Ammon's horn (tissue), 1 donor: ENCODE results near the gene KCNQ1.

Experiments used
- DNase-seq: peaks from one replicate; pipeline ENCODE4 v3.0.0-alpha.2; 2016; ENCODE audit warnings: low spot score

KCNQ1 gene, protein sequence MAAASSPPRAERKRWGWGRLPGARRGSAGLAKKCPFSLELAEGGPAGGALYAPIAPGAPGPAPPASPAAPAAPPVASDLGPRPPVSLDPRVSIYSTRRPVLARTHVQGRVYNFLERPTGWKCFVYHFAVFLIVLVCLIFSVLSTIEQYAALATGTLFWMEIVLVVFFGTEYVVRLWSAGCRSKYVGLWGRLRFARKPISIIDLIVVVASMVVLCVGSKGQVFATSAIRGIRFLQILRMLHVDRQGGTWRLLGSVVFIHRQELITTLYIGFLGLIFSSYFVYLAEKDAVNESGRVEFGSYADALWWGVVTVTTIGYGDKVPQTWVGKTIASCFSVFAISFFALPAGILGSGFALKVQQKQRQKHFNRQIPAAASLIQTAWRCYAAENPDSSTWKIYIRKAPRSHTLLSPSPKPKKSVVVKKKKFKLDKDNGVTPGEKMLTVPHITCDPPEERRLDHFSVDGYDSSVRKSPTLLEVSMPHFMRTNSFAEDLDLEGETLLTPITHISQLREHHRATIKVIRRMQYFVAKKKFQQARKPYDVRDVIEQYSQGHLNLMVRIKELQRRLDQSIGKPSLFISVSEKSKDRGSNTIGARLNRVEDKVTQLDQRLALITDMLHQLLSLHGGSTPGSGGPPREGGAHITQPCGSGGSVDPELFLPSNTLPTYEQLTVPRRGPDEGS

DNA sequence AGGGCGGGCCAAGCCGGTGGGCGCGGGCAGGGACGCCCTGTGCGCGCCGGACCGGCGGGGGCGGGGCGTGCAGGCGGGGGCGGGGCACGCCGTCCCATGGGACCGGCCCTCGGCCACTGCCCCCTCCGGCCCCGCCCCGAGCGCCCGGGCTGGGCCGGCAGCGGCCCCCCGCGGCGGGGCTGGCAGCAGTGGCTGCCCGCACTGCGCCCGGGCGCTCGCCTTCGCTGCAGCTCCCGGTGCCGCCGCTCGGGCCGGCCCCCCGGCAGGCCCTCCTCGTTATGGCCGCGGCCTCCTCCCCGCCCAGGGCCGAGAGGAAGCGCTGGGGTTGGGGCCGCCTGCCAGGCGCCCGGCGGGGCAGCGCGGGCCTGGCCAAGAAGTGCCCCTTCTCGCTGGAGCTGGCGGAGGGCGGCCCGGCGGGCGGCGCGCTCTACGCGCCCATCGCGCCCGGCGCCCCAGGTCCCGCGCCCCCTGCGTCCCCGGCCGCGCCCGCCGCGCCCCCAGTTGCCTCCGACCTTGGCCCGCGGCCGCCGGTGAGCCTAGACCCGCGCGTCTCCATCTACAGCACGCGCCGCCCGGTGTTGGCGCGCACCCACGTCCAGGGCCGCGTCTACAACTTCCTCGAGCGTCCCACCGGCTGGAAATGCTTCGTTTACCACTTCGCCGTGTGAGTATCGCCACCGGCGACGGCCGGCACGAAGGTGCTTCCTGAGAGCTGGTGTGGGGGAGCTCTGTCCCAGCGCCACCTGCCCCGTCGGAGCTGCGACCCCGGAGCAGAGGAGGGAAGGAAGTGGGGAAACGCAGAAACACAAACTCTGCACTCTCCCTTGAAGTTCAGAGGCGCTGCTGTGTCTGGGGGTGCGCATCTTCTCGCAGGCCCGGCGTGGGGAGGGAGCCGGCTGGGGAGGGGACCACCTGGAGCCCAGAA lies at the start of gene KCNQ1:
KCNQ1 (plus strand) TSS at position 188 of the 925 bp plus-strand sequence; CDS start at position 279, 91 bp downstream.
- DNase-seq: no peak

GRCh38 chr11:2395211-2395730 lies 49.5 kb upstream of the KCNQ1 start:
- no peak for DNase-seq

- no peak for DNase-seq
These were observed 49.0 kb upstream of the KCNQ1 start for GRCh38 chr11:2395856-2396255.

DNA sequence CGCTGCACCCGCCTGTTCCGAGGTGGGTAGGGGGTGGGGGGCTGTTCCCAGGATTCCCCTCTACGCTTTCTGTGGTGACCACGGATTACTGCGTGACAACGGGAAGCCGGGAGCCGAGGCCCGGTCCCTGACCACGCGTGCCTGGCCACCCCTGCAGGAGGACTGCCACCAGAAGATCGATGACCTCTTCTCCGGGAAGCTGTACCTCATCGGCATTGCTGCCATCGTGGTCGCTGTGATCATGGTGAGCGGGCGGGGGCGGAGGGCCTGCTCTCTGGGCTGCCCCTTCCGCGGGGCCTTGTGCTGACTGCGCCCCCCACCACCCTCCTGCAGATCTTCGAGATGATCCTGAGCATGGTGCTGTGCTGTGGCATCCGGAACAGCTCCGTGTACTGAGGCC lies 48.3 kb upstream of the KCNQ1 start:
- no peak for DNase-seq

- no peak for DNase-seq
These were observed 47.8 kb upstream of the KCNQ1 start for GRCh38 chr11:2397005-2397404.

- no peak for DNase-seq
These were observed 46.0 kb upstream of the KCNQ1 start for GRCh38 chr11:2398664-2399355.

DNA sequence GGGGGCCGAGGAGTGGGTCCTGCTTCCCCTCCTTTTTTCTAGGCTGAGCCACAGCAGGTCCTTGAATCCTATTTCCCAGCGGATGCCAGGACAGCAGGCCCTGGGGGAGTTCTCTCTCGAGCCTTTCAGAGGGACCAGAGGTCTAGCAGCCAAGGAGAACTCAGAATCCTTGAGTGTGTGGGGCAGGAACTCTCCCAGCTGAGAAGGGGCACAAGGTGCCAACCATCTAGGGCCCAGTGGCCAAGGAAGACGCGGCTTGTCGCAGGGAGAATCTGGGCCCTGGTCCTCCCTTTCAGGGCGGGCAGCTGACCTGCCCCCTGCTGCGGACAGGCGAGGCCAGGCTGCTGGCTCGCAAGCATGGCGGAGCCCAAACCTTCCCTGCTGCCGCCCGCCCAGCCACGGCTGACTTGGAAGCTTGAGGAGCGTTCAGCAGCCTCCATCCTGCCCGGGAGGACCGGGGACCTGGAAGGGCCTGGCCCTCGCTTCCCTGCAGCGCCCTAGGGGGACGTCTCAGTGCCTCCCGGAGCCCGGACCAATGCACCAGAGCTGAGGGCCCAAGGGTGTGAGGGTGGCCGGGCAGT lies 45.2 kb upstream of the KCNQ1 start:
- DNase-seq: peak; percentile 46

DNA sequence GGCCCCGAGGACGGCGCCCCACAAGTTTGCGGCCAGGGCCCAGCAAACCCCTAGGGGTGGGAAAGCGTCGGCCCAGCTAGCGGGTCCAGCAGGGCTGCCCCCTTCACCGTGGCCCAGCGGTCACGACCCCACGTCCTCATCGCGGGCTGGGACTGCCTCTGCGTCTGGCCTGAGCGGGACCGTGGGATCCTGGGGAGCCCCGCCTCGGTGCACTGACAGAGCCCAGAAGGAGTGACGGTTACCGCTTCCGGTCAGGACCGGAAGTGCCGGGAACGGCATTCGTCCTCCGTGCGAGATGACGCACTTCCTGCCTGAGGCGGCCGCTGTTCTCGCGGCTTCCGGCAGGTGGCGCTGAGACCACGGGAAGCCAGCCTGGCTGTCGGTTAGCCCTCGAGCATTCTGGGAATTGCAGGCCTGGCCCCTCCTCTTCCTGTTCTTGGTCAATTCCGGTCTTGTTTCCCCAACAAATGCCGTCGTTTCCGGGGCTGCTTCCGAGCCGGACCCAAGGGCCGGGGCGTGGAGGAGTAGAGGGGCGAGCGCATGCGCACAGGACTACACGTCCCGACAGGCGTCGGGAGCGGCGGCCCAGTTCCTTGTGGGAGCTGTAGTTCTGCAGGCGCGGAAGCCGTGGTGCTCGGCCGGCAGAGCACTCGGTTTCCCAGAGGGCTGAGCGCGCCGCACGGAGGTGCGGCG lies 44.6 kb upstream of the KCNQ1 start, which contains the start of gene TSSC4:
TSSC4 (plus strand) TSS at position 682 of the 693 bp plus-strand sequence. CDS start 1,884 bp downstream, outside the sequence.
- peak; percentile 100 for DNase-seq

DNA sequence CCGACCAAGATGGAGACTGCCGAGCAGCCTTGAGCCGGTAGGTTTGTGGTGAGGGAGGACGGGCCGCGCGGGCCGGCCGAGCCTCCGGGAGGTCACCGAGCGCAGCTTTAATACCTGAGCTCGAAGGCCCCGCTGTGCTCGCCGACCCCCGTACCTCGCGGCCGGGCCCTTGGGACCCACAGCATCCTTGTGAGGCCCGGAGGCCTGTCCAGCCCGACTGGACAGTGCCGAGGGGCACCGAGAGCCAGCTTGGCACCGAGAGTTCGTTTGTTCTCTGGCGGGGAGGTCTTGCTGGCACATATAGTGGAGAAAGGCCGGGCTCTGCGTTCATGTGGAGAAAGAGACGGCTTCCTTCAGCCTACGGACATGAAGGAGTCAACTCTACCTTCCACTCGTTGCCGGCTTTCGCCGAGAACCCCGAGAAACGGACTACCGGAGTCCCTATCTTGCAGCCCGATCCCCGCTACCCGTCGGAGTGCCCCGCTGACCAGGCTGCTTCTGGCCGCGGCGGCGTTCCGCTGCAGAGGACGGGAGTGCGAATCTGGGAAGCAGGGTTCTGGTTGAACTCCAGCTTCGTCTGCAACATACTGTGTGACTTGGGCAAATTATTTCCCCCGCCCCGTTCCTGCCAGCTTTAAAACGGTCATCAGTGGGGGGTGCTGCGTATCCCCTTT lies 43.9 kb upstream of the KCNQ1 start:
- DNase-seq: no peak

DNA sequence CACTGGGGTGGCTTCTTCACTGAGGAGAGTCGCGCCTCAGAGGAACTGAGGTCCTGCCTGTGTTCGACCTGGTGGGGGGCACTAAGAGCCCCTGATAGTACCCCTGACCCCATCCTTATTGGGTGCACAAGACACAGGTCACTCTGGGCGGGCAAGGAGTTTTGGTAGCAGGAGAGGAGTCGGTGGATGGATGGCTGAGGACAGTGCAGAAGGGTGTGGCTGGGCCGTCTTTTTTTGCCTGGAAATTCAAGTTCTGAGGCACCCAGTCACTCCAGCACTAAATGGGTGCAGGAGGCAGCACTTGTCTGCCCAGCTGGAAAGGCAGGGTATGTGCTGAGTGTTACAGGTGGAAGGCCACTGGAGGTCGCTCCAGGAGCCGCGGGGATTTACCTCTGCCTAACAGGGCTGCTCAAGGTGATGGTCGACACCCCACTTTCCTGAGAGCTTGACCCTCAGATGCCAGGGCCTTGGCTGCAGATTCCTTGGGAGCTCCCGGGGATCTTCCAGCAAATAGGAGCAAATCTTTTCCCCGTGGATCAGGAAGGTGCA lies 43.3 kb upstream of the KCNQ1 start:
- DNase-seq: no peak

GRCh38 chr11:2402106-2402505 lies 42.7 kb upstream of the KCNQ1 start:
- DNase-seq: no peak

- no peak for DNase-seq
These were observed 41.7 kb upstream of the KCNQ1 start for GRCh38 chr11:2402890-2403645.

DNA sequence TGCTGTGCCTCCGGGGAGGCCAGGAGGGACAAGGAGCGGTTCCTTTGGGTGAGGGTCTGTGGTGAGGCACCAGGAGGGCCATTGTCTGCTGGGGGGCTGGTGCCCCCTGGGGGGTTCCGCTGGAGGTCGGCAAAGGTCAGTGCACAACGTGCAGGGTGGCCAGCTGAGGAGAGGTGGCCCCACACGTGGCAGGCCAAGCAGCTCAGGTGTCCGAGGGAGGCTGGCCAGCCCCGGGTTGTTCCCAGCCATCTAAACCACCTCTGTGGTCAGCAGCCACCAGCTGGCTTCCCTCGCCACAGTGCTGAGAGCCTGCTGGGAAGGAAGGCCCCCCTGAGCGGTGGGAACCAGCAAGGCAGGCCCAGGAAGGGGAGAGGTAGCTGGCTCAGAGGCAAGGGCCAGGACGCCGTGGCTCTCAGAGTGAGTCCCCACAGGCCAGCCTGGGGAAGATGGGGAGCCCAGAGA lies 40.0 kb upstream of the KCNQ1 start:
- no peak for DNase-seq

DNA sequence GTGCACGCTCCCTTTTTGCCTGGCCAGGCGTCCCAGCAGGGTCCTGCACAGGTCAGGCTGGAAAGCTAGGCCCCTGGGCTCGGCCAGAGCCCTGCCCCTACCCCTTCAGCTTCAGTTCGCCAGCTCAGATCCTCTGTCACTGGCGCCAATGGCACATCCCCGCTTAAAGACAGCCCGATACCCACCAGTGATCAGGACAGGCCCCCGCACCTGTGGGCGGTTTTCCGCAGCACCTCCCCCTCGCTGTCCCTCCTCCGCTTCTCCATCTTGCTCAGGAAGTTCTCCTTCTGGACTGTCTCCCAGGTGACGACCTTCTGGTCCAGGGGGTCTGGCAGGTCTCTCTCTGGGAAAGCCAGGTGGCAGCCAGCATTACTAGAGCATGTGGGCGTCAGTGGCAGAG lies 38.4 kb upstream of the KCNQ1 start:
- no peak for DNase-seq

DNA sequence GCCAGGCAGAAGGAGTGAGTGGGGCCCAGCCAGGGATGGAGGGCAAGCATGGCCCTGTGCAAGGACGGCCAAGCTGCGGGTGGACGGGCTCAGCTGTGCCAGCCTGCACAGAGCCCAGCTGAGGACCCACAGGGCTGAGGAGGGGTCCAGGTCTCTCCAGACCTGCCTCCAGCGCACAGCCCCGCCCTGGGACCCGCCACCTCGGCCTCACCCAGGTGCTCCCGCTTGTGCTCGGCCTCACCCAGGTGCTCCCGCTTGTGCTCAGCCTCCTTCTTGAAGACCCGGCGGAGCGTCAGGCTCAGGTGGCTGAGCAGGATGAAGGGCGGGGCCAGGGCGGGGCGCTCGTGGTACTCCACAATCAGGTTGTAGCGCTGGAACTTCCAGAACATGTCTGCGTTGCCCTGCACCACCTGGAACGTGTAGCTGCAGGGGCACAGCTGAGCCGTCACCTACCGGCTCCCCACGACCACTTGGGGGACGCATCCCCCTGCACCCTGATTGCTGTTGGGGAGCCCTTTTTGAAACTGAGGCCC lies 37.9 kb upstream of the KCNQ1 start:
- no peak for DNase-seq

DNA sequence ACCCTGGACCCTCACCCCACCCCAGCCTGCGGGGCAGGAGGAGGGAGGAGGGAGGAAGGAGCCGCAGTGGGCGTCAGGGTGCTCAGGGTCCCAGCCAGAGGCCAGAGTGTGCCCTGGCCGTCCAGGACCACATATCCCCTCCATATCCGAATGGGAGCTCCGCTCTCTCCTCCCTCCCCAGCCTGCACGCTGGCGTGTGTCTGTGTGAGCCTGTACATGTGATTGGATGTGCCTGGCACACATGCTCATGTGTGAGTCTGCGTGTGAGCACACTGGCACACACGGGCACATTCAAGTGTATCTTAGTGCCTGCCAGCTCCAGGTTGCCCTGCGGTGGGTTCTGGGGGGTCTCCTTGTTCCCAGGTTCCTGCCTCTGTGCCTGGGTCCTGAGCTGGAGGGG lies 36.1 kb upstream of the KCNQ1 start:
- DNase-seq: no peak

DNA sequence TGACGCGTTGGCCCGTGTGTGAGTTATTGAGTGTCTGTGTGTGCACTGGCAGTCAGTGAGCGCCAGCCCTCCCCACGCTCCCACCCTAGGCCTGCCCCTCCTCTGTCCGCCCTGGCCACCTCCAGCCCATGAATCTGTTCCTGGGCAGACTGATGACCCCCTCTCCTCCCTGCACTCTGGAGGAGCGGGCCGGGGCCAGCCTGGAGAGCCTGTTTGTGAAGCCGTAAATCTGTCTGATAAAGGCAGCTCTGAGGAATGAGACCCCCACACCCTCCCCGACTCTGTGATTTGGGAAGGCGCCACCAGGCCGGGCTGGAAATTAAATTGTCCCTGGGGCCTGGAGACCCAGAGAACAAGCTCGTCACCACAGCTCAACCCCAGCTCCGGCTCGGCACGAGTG lies 35.7 kb upstream of the KCNQ1 start:
- no peak for DNase-seq
